Breast epithelium (tissue), 3 donors: ENCODE data around the gene AZGP1.

ENCODE experiments used
- POLR2A ChIP-seq: fragments of 450-650 bp; IDR thresholded peaks from one replicate; pipeline ENCODE4 v1.6.1; 2016; ENCODE audit warnings: antibody characterized with exemption, mild to moderate bottlenecking, moderate library complexity
- POLR2AphosphoS5 ChIP-seq, 3 donors: sonication (generic); formaldehyde crosslinking; IDR thresholded peaks; one replicate each; pipeline ENCODE4 v1.6.1; 2017; ENCODE audit warnings: antibody characterized with exemption in 3 of 3
- TF ChIP-seq, protein P1 (sequence below), 3 donors: fragments of 450-650 bp; IDR thresholded peaks; one replicate each; pipeline ENCODE4 v1.5.1; 2016 to 2017; ENCODE audit warnings: antibody characterized with exemption in 3 of 3, mild to moderate bottlenecking in 3 of 3, moderate library complexity in 3 of 3

DNA sequence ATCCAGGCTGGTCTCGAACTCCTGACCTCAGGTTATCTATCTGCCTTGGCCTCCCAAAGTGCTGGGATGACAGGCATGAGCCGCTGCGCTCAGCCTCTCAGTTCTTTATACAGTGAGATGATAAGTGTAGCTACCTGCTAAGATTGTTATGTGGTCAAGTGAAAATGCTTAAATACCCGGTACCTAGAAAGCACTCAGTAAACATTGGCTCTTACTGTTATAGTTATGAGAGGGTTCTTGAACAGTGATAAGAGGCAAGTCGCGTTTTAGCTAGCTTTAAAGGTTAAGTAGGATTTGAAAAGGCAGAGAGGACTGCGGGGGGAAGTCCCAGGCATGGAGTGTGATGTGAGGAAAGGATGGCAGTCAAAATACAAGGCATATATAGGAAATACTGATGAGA lies 44.1 kb upstream of the AZGP1 start:
- no peak for TF ChIP-seq POLR2AphosphoS5 (IDR thresholded peaks at IDR 0.05)
- TF ChIP-seq, protein P1, sequence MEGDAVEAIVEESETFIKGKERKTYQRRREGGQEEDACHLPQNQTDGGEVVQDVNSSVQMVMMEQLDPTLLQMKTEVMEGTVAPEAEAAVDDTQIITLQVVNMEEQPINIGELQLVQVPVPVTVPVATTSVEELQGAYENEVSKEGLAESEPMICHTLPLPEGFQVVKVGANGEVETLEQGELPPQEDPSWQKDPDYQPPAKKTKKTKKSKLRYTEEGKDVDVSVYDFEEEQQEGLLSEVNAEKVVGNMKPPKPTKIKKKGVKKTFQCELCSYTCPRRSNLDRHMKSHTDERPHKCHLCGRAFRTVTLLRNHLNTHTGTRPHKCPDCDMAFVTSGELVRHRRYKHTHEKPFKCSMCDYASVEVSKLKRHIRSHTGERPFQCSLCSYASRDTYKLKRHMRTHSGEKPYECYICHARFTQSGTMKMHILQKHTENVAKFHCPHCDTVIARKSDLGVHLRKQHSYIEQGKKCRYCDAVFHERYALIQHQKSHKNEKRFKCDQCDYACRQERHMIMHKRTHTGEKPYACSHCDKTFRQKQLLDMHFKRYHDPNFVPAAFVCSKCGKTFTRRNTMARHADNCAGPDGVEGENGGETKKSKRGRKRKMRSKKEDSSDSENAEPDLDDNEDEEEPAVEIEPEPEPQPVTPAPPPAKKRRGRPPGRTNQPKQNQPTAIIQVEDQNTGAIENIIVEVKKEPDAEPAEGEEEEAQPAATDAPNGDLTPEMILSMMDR (IDR thresholded peaks at IDR 0.05) = no peak
- TF ChIP-seq POLR2A = no peak
